Epithelial cell of proximal tubule (primary cell): Measurements from ENCODE around the gene CLDN3. TPM values are rescaled to one million over a fixed set of nuclear protein-coding genes. Genes with fewer than 3 reads are reported as not detected.
A peak's percentile ranks its signal among the peaks of the same experiment; 100 is the strongest.

Experiments
- DNase-seq: peaks from one replicate; pipeline ENCODE4 v3.0.0-alpha.2; 2011; ENCODE audit warnings: low read depth
- H3K4me3 ChIP-seq: 2 replicates; pipeline ENCODE4 v1.5.1; 2011; ENCODE audit warnings: low read depth, mild to moderate bottlenecking, low read length
- CTCF ChIP-seq: conservative IDR thresholded peaks from 2 replicates; pipeline ENCODE4 v1.5.1; 2012; ENCODE audit warnings: low read depth, mild to moderate bottlenecking, low read length
- total RNA-seq: library from RNA; depleted of rRNA; stranded (reverse); fragments of >200 nt; gene quantifications from 2 replicates; pipeline ENCODE4 v1.2.3, GENCODE V29; 2015

Gene CLDN3
- 29.7 and 85.9 TPM in 2 replicates for total RNA-seq

- DNase-seq: no peak
- no peak for TF ChIP-seq CTCF
- peak within 1 kb of the TSS; percentile 53 for H3K4me3 ChIP-seq
Measured at GRCh38 chr7:73770002-73770859, at the start of gene CLDN3. TSS of gene CLDN3 (minus strand) at chr7:73770270. CDS start at chr7:73770049, 221 bp downstream.

DNA sequence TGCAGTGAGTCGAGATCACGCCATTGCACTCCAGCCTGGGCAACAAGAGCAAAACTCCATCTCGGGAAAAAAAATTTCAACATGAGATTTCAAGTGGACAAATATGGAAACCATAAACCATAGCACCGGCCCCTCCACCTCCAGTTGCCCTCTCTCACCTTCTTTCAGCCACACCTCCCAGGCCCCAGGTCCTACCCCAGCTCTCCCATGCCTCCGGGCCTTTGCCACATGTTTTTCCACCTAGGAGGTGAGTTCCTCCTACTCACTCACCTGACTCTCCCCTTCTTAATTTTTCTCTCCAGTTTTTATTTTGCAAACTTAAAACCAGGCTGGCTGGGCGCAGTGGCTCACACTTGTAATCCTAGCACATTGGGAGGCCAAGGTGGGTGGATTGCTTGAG, 47.1 kb upstream of the CLDN3 start:
- TF ChIP-seq CTCF: no peak
- no peak for DNase-seq
- H3K4me3 ChIP-seq: no peak overlapping the region

DNA sequence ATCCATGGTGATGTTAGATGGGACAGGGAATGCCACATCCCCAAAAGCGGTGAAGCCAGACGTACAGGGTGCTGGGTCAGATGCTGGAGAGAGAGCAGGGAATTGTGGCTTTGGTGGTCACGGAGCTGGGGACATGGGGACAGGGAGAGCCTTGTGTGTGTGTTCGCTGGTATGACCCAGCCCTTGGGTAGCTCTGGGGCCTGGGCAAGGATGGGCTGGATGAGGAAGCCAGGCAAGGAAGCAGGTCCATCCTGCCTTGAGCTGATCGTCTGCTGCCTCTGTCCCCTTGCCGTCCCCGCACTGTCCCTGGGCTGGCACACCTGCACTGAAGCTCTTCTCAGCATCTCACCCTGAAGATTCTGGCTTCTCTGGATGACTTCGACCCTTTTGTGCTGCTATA, 45.4 kb upstream of the CLDN3 start:
- no peak for TF ChIP-seq CTCF
- DNase-seq: no peak
- H3K4me3 ChIP-seq: no peak overlapping the region

DNA sequence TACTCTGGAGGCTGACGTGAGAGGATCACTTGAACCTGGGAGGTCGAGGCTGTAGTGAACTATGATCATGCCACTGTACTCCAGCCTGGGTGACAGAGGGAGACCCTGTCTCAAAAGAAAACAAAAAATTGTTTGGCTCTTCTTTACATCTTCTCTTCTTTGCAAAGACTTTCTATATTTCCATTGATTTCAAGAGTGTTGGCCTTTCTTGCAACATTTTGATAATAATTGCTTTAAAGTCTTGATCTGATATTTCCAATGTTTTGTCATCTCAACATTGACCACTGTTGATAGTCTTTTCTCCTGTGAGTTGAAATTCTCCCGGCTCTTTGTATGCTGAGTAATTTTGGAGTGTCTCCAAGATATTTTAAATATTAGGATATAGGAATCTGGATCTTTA, 42.9 kb upstream of the CLDN3 start:
- H3K4me3 ChIP-seq: no peak overlapping the region
- DNase-seq: no peak
- no peak for TF ChIP-seq CTCF

GRCh38 chr7:73811760-73812168, 41.7 kb upstream of the CLDN3 start:
- no peak for DNase-seq
- H3K4me3 ChIP-seq: no peak overlapping the region
- peak; percentile 88 for TF ChIP-seq CTCF

DNA sequence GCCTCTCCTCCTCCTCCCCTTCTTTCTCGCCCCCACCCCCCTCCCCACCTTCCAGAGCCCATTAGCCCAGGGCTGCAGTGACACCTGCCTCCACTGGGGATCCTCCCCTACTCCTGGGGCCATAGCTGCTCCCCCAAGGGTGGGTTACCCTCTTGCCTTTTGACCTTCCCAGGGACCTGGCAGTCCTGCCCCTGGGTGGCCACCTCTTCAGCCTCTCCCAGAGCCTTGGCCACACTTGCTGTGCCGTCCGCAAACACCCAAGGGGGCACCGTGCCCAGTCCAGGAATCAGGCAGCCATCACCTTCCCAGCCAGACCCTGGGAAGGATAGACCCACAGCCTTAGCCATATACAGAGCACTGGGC, 40.9 kb upstream of the CLDN3 start:
- no peak for TF ChIP-seq CTCF
- no peak overlapping the region for H3K4me3 ChIP-seq
- no peak for DNase-seq

DNA sequence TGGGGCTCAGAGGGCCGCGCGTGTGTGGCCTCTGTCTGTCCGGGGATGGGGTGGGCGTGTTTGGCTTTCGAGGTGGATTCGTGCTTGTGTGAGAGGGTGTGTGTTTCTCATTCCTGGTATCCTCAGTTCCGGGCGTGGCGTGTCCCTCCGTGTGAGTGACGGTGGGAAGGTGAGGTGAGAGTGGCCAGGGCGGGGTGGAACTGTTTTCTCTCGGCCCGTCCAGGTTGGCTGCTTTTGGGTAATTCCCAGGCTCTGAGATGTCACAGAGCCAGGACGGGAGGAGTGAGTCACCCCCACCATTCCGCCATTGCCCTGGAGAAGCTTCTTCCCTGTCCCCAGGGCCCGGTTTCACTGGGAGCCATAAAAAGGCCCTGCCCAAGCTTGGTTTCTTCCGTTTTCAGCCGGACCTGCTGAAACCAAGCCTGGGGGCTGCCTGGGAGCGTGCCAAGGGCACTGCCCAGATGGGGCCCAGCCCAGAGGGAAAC, 39.4 kb upstream of the CLDN3 start:
- no peak overlapping the region for H3K4me3 ChIP-seq
- TF ChIP-seq CTCF: no peak
- DNase-seq: no peak
